Measurements from ENCODE around the gene ZFYVE26.

ZFYVE26 gene

DNA sequence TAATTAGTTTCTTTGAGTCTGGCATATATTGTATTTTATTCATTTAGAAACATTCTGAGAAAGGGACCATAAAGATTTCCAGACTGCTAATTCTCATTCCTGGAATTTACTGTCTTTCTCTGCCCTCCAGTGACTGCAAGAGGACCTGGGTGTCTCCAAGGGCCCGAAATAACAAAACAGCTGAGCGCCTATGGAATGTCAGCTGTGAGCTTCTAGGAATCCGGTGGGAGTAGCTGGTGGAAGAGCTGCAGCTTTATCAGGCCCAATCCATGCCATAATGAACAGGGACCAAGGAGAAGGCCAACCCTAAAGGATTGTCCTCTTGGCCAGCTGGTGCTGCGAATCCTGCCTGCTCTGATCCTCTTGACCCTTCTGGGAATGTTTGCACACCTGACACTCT is 82.8 kb downstream of the ZFYVE26 start:
- Histone ChIP-seq H3K9me3 (ENCODE audit: control insufficient read depth, low read length) (no peaks in the 10 kb centered on the region), H3K4me3 (ENCODE audit: low read depth, low read length) (no peak overlapping the region), H3K36me3 (ENCODE audit: control insufficient read depth, insufficient read depth, low read length) (no peaks in the 10 kb centered on the region), H2AFZ (no peak overlapping the region), H3K4me2 (ENCODE audit: low read length) (no peak overlapping the region), H3K27me3 (ENCODE audit: control insufficient read depth, insufficient read depth, low read length) (no peaks in the 10 kb centered on the region), H3K4me1 (no peaks in the 10 kb centered on the region), H3K27ac (no peak overlapping the region), H3K9ac (no peak overlapping the region), H3K79me2 (no peaks in the 10 kb centered on the region)
- TF ChIP-seq, protein P1, sequence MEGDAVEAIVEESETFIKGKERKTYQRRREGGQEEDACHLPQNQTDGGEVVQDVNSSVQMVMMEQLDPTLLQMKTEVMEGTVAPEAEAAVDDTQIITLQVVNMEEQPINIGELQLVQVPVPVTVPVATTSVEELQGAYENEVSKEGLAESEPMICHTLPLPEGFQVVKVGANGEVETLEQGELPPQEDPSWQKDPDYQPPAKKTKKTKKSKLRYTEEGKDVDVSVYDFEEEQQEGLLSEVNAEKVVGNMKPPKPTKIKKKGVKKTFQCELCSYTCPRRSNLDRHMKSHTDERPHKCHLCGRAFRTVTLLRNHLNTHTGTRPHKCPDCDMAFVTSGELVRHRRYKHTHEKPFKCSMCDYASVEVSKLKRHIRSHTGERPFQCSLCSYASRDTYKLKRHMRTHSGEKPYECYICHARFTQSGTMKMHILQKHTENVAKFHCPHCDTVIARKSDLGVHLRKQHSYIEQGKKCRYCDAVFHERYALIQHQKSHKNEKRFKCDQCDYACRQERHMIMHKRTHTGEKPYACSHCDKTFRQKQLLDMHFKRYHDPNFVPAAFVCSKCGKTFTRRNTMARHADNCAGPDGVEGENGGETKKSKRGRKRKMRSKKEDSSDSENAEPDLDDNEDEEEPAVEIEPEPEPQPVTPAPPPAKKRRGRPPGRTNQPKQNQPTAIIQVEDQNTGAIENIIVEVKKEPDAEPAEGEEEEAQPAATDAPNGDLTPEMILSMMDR (IDR thresholded peaks at IDR 0.05), result no peak

DNA sequence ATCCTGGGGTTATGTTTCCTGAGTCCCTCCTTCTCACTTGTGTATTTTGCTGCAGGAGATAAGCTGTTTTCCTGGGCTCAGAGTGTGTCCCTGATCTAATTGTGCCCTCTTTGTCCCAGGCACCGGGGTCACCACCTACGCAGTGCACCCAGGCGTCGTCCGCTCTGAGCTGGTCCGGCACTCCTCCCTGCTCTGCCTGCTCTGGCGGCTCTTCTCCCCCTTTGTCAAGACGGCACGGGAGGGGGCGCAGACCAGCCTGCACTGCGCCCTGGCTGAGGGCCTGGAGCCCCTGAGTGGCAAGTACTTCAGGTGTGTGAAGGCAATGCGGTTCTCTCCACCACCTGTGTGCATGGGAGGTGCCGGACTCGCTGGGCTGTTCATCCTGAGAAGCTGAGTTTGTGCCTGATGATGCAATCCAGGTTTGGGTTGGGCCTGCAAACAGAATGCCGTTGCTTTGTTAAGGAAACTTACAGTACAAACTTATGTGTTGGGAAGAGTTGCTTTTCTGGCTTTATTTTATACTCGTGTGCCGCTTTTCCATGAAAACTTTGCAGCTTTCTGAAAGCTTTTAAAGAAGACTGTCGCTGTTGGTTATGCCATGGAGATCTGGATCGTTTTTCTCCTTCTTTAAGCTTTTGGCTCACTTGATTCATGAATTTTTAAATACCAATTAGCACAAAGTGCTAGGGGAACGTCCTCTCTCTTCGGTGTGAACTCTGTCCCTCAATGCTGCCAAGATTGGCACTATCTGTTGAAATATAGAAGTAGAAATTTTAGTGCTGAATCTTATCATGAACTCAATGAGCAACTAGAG is 87.1 kb downstream of the ZFYVE26 start:
- Histone ChIP-seq H3K4me2 (ENCODE audit: low read length) (no peak overlapping the region), H3K9ac (no peak overlapping the region), H3K4me1 (no peaks in the 10 kb centered on the region), H3K36me3 (ENCODE audit: control insufficient read depth, insufficient read depth, low read length) (no peaks in the 10 kb centered on the region), H3K4me3 (ENCODE audit: low read depth, low read length) (no peak overlapping the region), H2AFZ (no peak overlapping the region), H3K27me3 (ENCODE audit: control insufficient read depth, insufficient read depth, low read length) (no peaks in the 10 kb centered on the region), H3K27ac (no peak overlapping the region), H3K79me2 (no peaks in the 10 kb centered on the region), H3K9me3 (ENCODE audit: control insufficient read depth, low read length) (no peaks in the 10 kb centered on the region)
- TF ChIP-seq, protein P1 (IDR thresholded peaks at IDR 0.05), result no peak

DNA sequence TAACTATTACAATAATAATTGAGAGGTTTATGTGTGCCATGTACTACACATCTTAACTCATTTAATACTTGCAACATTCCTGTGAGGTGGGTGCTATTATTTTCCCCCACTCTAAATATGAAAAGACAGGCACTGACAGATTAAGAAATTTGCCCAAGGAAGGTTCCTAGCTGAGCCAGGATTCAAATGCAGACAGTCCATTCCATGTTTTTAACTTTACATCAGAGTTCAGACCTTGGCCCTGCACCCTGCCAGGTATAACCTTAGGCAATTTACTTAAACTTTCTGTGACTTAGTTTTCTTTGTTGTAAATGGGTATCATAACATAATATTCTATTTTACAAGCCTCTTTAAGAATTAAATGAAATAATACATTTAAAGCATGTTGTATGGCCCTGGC is 88.1 kb downstream of the ZFYVE26 start:
- no peaks in the 10 kb centered on the region for H3K4me1 ChIP-seq
- H3K36me3 ChIP-seq (ENCODE audit: control insufficient read depth, insufficient read depth, low read length), result no peaks in the 10 kb centered on the region
- H3K9me3 ChIP-seq (ENCODE audit: control insufficient read depth, low read length), result no peaks in the 10 kb centered on the region
- TF ChIP-seq, protein P1 (IDR thresholded peaks at IDR 0.05), result no peak
- no peak overlapping the region for H3K27ac ChIP-seq
- no peak overlapping the region for H3K9ac ChIP-seq
- H2AFZ ChIP-seq, result no peak overlapping the region
- H3K79me2 ChIP-seq, result no peaks in the 10 kb centered on the region
- H3K4me2 ChIP-seq (ENCODE audit: low read length), result no peak overlapping the region
- H3K4me3 ChIP-seq (ENCODE audit: low read depth, low read length), result no peak overlapping the region
- no peaks in the 10 kb centered on the region for H3K27me3 ChIP-seq (ENCODE audit: control insufficient read depth, insufficient read depth, low read length)

DNA sequence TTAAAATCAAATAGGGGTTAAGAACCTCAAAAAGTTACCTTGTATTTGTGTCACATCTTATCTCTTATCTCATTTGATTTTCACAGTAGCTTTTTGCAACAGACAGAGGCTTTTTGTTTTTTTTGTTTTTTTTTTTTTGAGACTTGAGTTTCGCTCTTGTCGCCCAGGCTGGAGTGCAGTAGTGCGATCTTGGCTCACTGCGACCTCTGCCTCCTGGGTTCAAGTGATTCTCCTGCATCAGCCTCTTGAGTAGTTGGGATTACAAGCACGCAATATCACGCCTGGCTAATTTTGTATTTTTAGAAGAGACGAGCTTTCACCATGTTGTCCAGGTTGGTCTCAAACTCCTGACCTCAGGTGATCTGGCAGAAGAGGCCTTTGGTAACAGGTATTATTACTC is 89.0 kb downstream of the ZFYVE26 start:
- H3K27ac ChIP-seq, result no peak overlapping the region
- no peaks in the 10 kb centered on the region for H3K27me3 ChIP-seq (ENCODE audit: control insufficient read depth, insufficient read depth, low read length)
- H2AFZ ChIP-seq, result no peak overlapping the region
- H3K4me3 ChIP-seq (ENCODE audit: low read depth, low read length), result no peak overlapping the region
- H3K4me1 ChIP-seq, result no peaks in the 10 kb centered on the region
- H3K79me2 ChIP-seq, result no peaks in the 10 kb centered on the region
- no peaks in the 10 kb centered on the region for H3K9me3 ChIP-seq (ENCODE audit: control insufficient read depth, low read length)
- H3K9ac ChIP-seq, result no peak overlapping the region
- H3K36me3 ChIP-seq (ENCODE audit: control insufficient read depth, insufficient read depth, low read length), result no peaks in the 10 kb centered on the region
- no peak overlapping the region for H3K4me2 ChIP-seq (ENCODE audit: low read length)
- TF ChIP-seq, protein P1 (IDR thresholded peaks at IDR 0.05), result no peak

DNA sequence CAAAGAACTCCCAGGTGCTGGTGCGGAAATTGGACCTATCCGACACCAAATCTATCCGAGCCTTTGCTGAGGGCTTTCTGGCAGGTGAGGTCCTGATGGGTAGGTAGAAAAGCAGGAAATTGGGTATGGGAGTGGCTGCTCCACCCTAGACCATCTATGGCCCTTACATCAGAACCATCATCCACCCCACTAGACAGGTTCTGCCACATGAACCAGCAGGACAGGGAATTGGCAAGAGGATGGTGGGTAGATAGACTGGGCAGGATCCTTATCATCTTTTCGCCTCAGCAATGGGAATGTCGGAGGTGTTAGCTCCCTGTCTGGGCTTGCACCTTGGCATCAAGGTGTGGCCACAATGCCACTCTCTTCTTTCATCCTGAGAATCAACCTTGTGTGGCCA is 91.2 kb downstream of the ZFYVE26 start:
- Histone ChIP-seq H3K4me3 (ENCODE audit: low read depth, low read length) (no peak overlapping the region), H3K4me1 (no peaks in the 10 kb centered on the region), H3K9ac (no peak overlapping the region), H3K27ac (no peak overlapping the region), H3K4me2 (ENCODE audit: low read length) (no peak overlapping the region), H3K79me2 (no peaks in the 10 kb centered on the region), H3K27me3 (ENCODE audit: control insufficient read depth, insufficient read depth, low read length) (no peaks in the 10 kb centered on the region), H2AFZ (no peak overlapping the region), H3K36me3 (ENCODE audit: control insufficient read depth, insufficient read depth, low read length) (no peaks in the 10 kb centered on the region), H3K9me3 (ENCODE audit: control insufficient read depth, low read length) (no peaks in the 10 kb centered on the region)
- TF ChIP-seq, protein P1 (IDR thresholded peaks at IDR 0.05), result no peak
